Measurements from ENCODE around the gene DDX60. TPM values are rescaled to one million over a fixed set of nuclear protein-coding genes. Genes with fewer than 3 reads are reported as not detected.
"Not testable (repeated sequence)": the region's sequence is repeated elsewhere in the genome, so short reads cannot be mapped to it uniquely, and the experiment has no call there.

Gene DDX60
- total and polyA plus RNA-seq, 2 donors (not counting 3 experiments of a cell fraction or from before 2014, with no cell fraction given), result 3.8 to 9.3 TPM

- ChIA-PET POLR2A (interaction anchor here (0.5 to 0.6 kb wide), 2 partner anchors 611 to 1218 kb away, joined by 3 to 4 read pairs; no protein-coding TSS in a partner anchor), CTCF (no interaction called here)
- FAIRE-seq, result no peak
- H3K4me3 ChIP-seq (replicated peaks in 1 of 3; ENCODE audit: insufficient read depth in 1 of 3, low read depth in 1 of 3, low read length in 3 of 3), result no peak overlapping the region
- peak overlapping the region; percentile 53 for H3K27ac ChIP-seq (ENCODE audit: insufficient read depth, low read depth, low read length)
- peak; percentile 38 for TF ChIP-seq FOS (IDR thresholded peaks at IDR 0.05; ENCODE audit: borderline replicate concordance, insufficient read depth, low read length)
- TF ChIP-seq POLR2A (IDR thresholded peaks at IDR 0.05; ENCODE audit: low read depth, low read length), result no peak
- no peak for TF ChIP-seq POLR2AphosphoS5 (IDR thresholded peaks at IDR 0.05; ENCODE audit: insufficient read depth, low read depth, low read length)
- no peak for TF ChIP-seq MYC (IDR thresholded peaks at IDR 0.05; ENCODE audit: low read depth, low read length)
- H3K9me3 ChIP-seq (replicated peaks; ENCODE audit: control insufficient read depth, insufficient read depth, low read length), result no peaks in the 10 kb centered on the region
- no peaks in the 10 kb centered on the region for H3K79me2 ChIP-seq (ENCODE audit: control insufficient read depth, insufficient read depth, low read length)
- dilution Hi-C loops (cut with MboI; ENCODE audit: extremely low pct_ligation_motif_present, low sequenced_read_pairs), result no loop called here
- H2AFZ ChIP-seq (ENCODE audit: low read depth, low read length), result no peak overlapping the region
- H3K27me3 ChIP-seq (ENCODE audit: control insufficient read depth in 2 of 2, insufficient read depth in 2 of 2, low read length in 2 of 2), result no peaks in the 10 kb centered on the region
- H3K9me1 ChIP-seq (replicated peaks; ENCODE audit: control insufficient read depth, extremely low read depth, insufficient read depth, low read length), result no peaks in the 10 kb centered on the region
- no peak overlapping the region for H3K9ac ChIP-seq (replicated peaks; ENCODE audit: extremely low read depth, insufficient read depth, low read length)
- H3K36me3 ChIP-seq (ENCODE audit: control insufficient read depth in 2 of 2, extremely low read depth in 1 of 2, insufficient read depth in 2 of 2, low read length in 2 of 2), result no peaks in the 10 kb centered on the region
- no peaks in the 10 kb centered on the region for H4K20me1 ChIP-seq (replicated peaks; ENCODE audit: control insufficient read depth, extremely low read depth, insufficient read depth, low read length)
- intact Hi-C loops (cut with micrococcal nuclease), result no loop called here
- peaks cover 27% of the 10 kb centered on the region for H3K4me1 ChIP-seq (ENCODE audit: control insufficient read depth, extremely low read depth, insufficient read depth, low read length)
- H3K4me2 ChIP-seq (ENCODE audit: insufficient read depth, low read length), result peak overlapping the region; percentile 24
- no TSS peak for BruUV-seq (replicated peaks)
- DNase-seq (ENCODE audit: low read depth, low spot score), result no peak
Observed at GRCh38 chr4:168220893-168221292, 97.7 kb downstream of the DDX60 start.

GRCh38 chr4:168218645-168219044 lies 99.9 kb downstream of the DDX60 start:
- Histone ChIP-seq H3K36me3 (ENCODE audit: control insufficient read depth in 2 of 2, extremely low read depth in 1 of 2, insufficient read depth in 2 of 2, low read length in 2 of 2) (no peaks in the 10 kb centered on the region), H3K4me2 (ENCODE audit: insufficient read depth, low read length) (no peak overlapping the region), H3K9ac (replicated peaks; ENCODE audit: extremely low read depth, insufficient read depth, low read length) (no peak overlapping the region), H3K9me3 (replicated peaks; ENCODE audit: control insufficient read depth, insufficient read depth, low read length) (no peaks in the 10 kb centered on the region), H3K79me2 (ENCODE audit: control insufficient read depth, insufficient read depth, low read length) (no peaks in the 10 kb centered on the region), H2AFZ (ENCODE audit: low read depth, low read length) (no peak overlapping the region), H3K27me3 (ENCODE audit: control insufficient read depth in 2 of 2, insufficient read depth in 2 of 2, low read length in 2 of 2) (no peaks in the 10 kb centered on the region), H3K4me3 (replicated peaks in 1 of 3; ENCODE audit: insufficient read depth in 1 of 3, low read depth in 1 of 3, low read length in 3 of 3) (no peak overlapping the region), H3K9me1 (replicated peaks; ENCODE audit: control insufficient read depth, extremely low read depth, insufficient read depth, low read length) (no peaks in the 10 kb centered on the region), H3K27ac (ENCODE audit: insufficient read depth, low read depth, low read length) (peak overlapping the region; percentile 19), H4K20me1 (replicated peaks; ENCODE audit: control insufficient read depth, extremely low read depth, insufficient read depth, low read length) (no peaks in the 10 kb centered on the region), H3K4me1 (ENCODE audit: control insufficient read depth, extremely low read depth, insufficient read depth, low read length) (peaks cover 27% of the 10 kb centered on the region)
- ChIA-PET POLR2A (interaction anchor here (0.7 kb wide), 1 partner anchor 615 kb away, joined by 4 read pairs; no protein-coding TSS in a partner anchor), CTCF (interaction anchor here (1.0 to 1.4 kb wide), 4 partner anchors 32 to 295 kb away, joined by 3 read pairs; no protein-coding TSS in a partner anchor)
- TF ChIP-seq POLR2A (IDR thresholded peaks at IDR 0.05; ENCODE audit: low read depth, low read length) (no peak), GATA2 (IDR thresholded peaks at IDR 0.05; ENCODE audit: insufficient read depth, insufficient read length, low read depth, low read length) (peak; percentile 89), POLR2AphosphoS5 (IDR thresholded peaks at IDR 0.05; ENCODE audit: insufficient read depth, low read depth, low read length) (peak; percentile 21), JUN (IDR thresholded peaks at IDR 0.05; ENCODE audit: borderline replicate concordance, insufficient read depth, insufficient read length, low read depth) (peak; percentile 72), FOS (IDR thresholded peaks at IDR 0.05; ENCODE audit: borderline replicate concordance, insufficient read depth, low read length) (peak; percentile 75)
- BruUV-seq (replicated peaks), result no TSS peak
- dilution Hi-C loops (cut with MboI; ENCODE audit: extremely low pct_ligation_motif_present, low sequenced_read_pairs), result no loop called here
- DNase-seq (ENCODE audit: low read depth, low spot score), result peak; percentile 50
- intact Hi-C loops (cut with micrococcal nuclease), result no loop called here
- no peak for FAIRE-seq

GRCh38 chr4:168213511-168213910 lies 105.0 kb downstream of the DDX60 start:
- DNase-seq (ENCODE audit: low read depth, low spot score); FAIRE-seq: not testable (repeated sequence)

More at GRCh38 chr4:168213511-168213910, 105.0 kb downstream of the DDX60 start:
- H3K4me2 ChIP-seq (ENCODE audit: insufficient read depth, low read length); H3K9me1 ChIP-seq (replicated peaks; ENCODE audit: control insufficient read depth, extremely low read depth, insufficient read depth, low read length); dilution Hi-C loops (cut with MboI; ENCODE audit: extremely low pct_ligation_motif_present, low sequenced_read_pairs); H3K27me3 ChIP-seq (ENCODE audit: control insufficient read depth in 2 of 2, insufficient read depth in 2 of 2, low read length in 2 of 2); H3K9ac ChIP-seq (replicated peaks; ENCODE audit: extremely low read depth, insufficient read depth, low read length); H3K4me1 ChIP-seq (ENCODE audit: control insufficient read depth, extremely low read depth, insufficient read depth, low read length); POLR2A ChIA-PET; intact Hi-C loops (cut with micrococcal nuclease); H4K20me1 ChIP-seq (replicated peaks; ENCODE audit: control insufficient read depth, extremely low read depth, insufficient read depth, low read length); BruUV-seq (replicated peaks); H3K27ac ChIP-seq (ENCODE audit: insufficient read depth, low read depth, low read length); H3K36me3 ChIP-seq (ENCODE audit: control insufficient read depth in 2 of 2, extremely low read depth in 1 of 2, insufficient read depth in 2 of 2, low read length in 2 of 2); H3K79me2 ChIP-seq (ENCODE audit: control insufficient read depth, insufficient read depth, low read length); H3K9me3 ChIP-seq (replicated peaks; ENCODE audit: control insufficient read depth, insufficient read depth, low read length); CTCF ChIA-PET; H2AFZ ChIP-seq (ENCODE audit: low read depth, low read length); H3K4me3 ChIP-seq (replicated peaks in 1 of 3; ENCODE audit: insufficient read depth in 1 of 3, low read depth in 1 of 3, low read length in 3 of 3): not testable (repeated sequence)

Measured in endothelial cell of umbilical vein (primary cell).